Endodermal cell (in vitro differentiated cells): ENCODE measurements around the gene CPE. TPM values are rescaled to one million over a fixed set of nuclear protein-coding genes. Genes with fewer than 3 reads are reported as not detected.

ENCODE experiments used
- DNase-seq: peaks from one replicate; pipeline ENCODE4 v3.0.0-alpha.2; 2017
- H3K27ac ChIP-seq: 2 replicates; pipeline ENCODE4 v1.5.1; 2013; ENCODE audit warnings: mild to moderate bottlenecking, low read depth, low read length, moderate library complexity
- H3K27me3 ChIP-seq: 2 replicates; pipeline ENCODE4 v1.6.1; 2013; ENCODE audit warnings: mild to moderate bottlenecking, low read length, moderate library complexity; ENCODE audit not compliant: insufficient read depth, control insufficient read depth, poor library complexity, severe bottlenecking
- H3K36me3 ChIP-seq: 2 replicates; pipeline ENCODE4 v1.7.0; 2013; ENCODE audit warnings: mild to moderate bottlenecking, low read length, moderate library complexity; ENCODE audit not compliant: control insufficient read depth, insufficient read depth
- H3K4me1 ChIP-seq: one replicate; pipeline ENCODE4 v1.7.0; 2013; ENCODE audit warnings: low read length; ENCODE audit not compliant: control insufficient read depth, insufficient read depth
- H3K4me3 ChIP-seq: 2 replicates; pipeline ENCODE4 v1.5.1; 2013; ENCODE audit warnings: mild to moderate bottlenecking, low read length, moderate library complexity
- H3K9ac ChIP-seq: 2 replicates; pipeline ENCODE4 v1.6.1; 2013; ENCODE audit warnings: mild to moderate bottlenecking, low read length, moderate library complexity; ENCODE audit not compliant: poor library complexity, severe bottlenecking; ENCODE audit errors: extremely low read depth
- H3K9me3 ChIP-seq: 2 replicates; pipeline ENCODE4 v1.6.1; 2013; ENCODE audit warnings: mild to moderate bottlenecking, low read length, moderate library complexity; ENCODE audit not compliant: control insufficient read depth
- H3K27ac Mint-ChIP-seq: 2 replicates; pipeline ENCODE4 v1.8.0; 2020; ENCODE audit warnings: mixed read lengths
- H3K27me3 Mint-ChIP-seq: 2 replicates; pipeline ENCODE4 v1.8.0; 2021; ENCODE audit warnings: mild to moderate bottlenecking, mixed read lengths; ENCODE audit not compliant: insufficient read depth
- H3K36me3 Mint-ChIP-seq: 2 replicates; pipeline ENCODE4 v1.8.0; 2020; ENCODE audit warnings: low read depth, mixed read lengths
- H3K4me1 Mint-ChIP-seq: 2 replicates; pipeline ENCODE4 v1.8.0; 2020; ENCODE audit warnings: mixed read lengths
- H3K4me3 Mint-ChIP-seq: 2 replicates; pipeline ENCODE4 v1.8.0; 2020; ENCODE audit warnings: mild to moderate bottlenecking, moderate library complexity, mixed read lengths
- H3K9me3 Mint-ChIP-seq: 2 replicates; pipeline ENCODE4 v1.8.0; 2020; ENCODE audit warnings: mild to moderate bottlenecking, mixed read lengths
- WGBS, 2 experiments: methylation state at CpG; one replicate each; pipeline versions ENCODE4 v1.1.5 to v1.1.7; 2013; ENCODE audit warnings: missing lambda C conversion rate in 2 of 2, mixed read lengths in 1 of 2; ENCODE audit not compliant: insufficient coverage in 1 of 2, insufficient read length in 1 of 2; 5-methylcytosine and 5-hydroxymethylcytosine counted together
- total RNA-seq, 2 donors: library from RNA; stranded (reverse); fragmentation: NEBNext Ultra II Directional in 1 of 2; extraction: Animal tissue kit (Norgen Biotek cat#: 25700) in 1 of 2; gene quantifications; 2 replicates in 1 of 2; 3 replicates in 1 of 2; pipeline ENCODE4 v1.2.1, GENCODE V29; 2021
- TF ChIP-seq, protein P1 (sequence below): fragments of 200-600 bp; sonication (generic); conservative IDR thresholded peaks from 2 replicates; pipeline ENCODE4 v1.5.0; 2021; ENCODE audit warnings: antibody characterized with exemption, mild to moderate bottlenecking

Gene CPE
- total RNA-seq, 2 donors from 2014 or later = 237 to 298 TPM

DNA sequence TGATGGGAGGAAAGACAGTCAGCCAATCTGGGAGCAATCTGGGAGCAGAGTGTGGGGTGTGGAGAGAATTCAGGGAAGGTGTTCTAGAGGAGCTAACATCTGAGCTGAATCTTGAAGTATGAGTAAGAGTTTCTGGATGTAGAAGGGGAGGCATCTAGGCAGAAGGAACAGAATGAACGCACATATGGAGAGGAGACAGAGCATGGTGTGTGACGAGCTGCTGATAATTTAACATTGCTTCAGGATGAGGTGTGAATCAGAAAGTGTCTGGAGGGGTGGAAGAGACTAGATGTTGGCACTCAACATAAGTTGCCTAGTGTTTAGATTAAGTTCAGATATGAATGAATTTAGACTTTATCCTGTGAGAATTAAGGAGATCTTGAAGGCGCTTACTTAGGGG, 58.9 kb downstream of the CPE start:
- TF ChIP-seq, protein P1, sequence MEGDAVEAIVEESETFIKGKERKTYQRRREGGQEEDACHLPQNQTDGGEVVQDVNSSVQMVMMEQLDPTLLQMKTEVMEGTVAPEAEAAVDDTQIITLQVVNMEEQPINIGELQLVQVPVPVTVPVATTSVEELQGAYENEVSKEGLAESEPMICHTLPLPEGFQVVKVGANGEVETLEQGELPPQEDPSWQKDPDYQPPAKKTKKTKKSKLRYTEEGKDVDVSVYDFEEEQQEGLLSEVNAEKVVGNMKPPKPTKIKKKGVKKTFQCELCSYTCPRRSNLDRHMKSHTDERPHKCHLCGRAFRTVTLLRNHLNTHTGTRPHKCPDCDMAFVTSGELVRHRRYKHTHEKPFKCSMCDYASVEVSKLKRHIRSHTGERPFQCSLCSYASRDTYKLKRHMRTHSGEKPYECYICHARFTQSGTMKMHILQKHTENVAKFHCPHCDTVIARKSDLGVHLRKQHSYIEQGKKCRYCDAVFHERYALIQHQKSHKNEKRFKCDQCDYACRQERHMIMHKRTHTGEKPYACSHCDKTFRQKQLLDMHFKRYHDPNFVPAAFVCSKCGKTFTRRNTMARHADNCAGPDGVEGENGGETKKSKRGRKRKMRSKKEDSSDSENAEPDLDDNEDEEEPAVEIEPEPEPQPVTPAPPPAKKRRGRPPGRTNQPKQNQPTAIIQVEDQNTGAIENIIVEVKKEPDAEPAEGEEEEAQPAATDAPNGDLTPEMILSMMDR = no peak
- Mint-ChIP-seq H3K27ac (no peak overlapping the region), H3K4me1 (peaks cover 18% of the 10 kb centered on the region), H3K27me3 (no peaks in the 10 kb centered on the region), H3K9me3 (no peaks in the 10 kb centered on the region), H3K36me3 (peaks cover 6% of the 10 kb centered on the region), H3K4me3 (no peak overlapping the region)
- no peak overlapping the region for H3K4me3 ChIP-seq
- peaks cover 5% of the 10 kb centered on the region for H3K36me3 ChIP-seq
- no peaks in the 10 kb centered on the region for H3K4me1 ChIP-seq
- DNase-seq = no peak
- no peak overlapping the region for H3K27ac ChIP-seq
- H3K27me3 ChIP-seq = no peaks in the 10 kb centered on the region
- no peaks in the 10 kb centered on the region for H3K9me3 ChIP-seq
- H3K9ac ChIP-seq = no peak overlapping the region
- 95 to 98% methylated on average over 3 of the region's 3 CpGs for WGBS, 2 experiments

DNA sequence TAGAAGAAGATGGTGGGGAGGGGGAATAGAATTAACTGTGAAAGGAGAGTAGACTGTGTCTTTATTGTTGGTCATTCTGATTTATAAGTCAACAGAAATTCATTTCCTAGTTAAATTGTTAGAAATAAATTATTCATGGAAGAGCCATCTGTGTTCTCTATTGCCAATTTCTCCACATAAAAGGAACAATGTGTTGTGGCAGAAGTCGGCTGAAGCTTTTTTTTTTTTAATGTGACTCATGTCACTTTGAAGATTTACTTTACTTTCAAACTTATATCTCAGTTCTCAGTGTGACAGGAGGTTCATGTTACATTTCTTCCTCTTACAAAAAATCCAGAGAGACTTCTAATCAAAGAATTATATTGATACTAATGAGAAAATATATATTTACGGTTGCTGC, 60.5 kb downstream of the CPE start:
- Mint-ChIP-seq H3K36me3 (peaks cover 6% of the 10 kb centered on the region), H3K4me1 (peaks cover 25% of the 10 kb centered on the region), H3K4me3 (no peak overlapping the region), H3K27me3 (no peaks in the 10 kb centered on the region), H3K27ac (no peak overlapping the region), H3K9me3 (no peaks in the 10 kb centered on the region)
- Histone ChIP-seq H3K27ac (no peak overlapping the region), H3K36me3 (peaks cover 13% of the 10 kb centered on the region), H3K9ac (no peak overlapping the region), H3K4me1 (no peaks in the 10 kb centered on the region), H3K9me3 (no peaks in the 10 kb centered on the region), H3K27me3 (no peaks in the 10 kb centered on the region), H3K4me3 (no peak overlapping the region)
- no peak for DNase-seq
- TF ChIP-seq, protein P1 = no peak
- WGBS, 2 experiments = 80 to 89% methylated on average over 1 to 2 of the region's 2 CpGs

DNA sequence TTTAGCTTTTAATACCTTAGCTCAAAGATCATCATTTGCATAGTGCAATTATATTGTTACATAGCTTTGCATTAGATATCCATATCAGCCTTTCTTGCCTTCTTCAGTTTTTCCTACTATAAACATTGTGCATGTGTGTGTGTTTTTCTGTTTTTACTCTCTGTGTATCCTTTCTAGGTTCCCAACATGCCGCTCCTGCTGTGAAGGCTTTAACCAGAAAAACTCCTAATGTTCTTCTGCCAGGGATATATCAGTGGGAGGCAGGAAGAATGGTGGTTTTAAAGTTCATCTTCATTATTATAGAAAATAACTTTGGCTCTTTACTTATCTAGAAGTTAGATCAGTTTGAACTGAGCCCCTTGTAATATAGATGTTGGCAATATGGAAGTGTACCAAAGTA, 61.2 kb downstream of the CPE start:
- DNase-seq = no peak
- no peaks in the 10 kb centered on the region for H3K9me3 ChIP-seq
- Mint-ChIP-seq H3K27ac (no peak overlapping the region), H3K4me1 (peaks cover 25% of the 10 kb centered on the region), H3K36me3 (peaks cover 8% of the 10 kb centered on the region), H3K4me3 (no peak overlapping the region), H3K27me3 (no peaks in the 10 kb centered on the region), H3K9me3 (no peaks in the 10 kb centered on the region)
- TF ChIP-seq, protein P1 = no peak
- H3K9ac ChIP-seq = no peak overlapping the region
- H3K36me3 ChIP-seq = peaks cover 13% of the 10 kb centered on the region
- no peak overlapping the region for H3K4me3 ChIP-seq
- H3K4me1 ChIP-seq = no peaks in the 10 kb centered on the region
- no peaks in the 10 kb centered on the region for H3K27me3 ChIP-seq
- H3K27ac ChIP-seq = peak overlapping the region; percentile 50
- WGBS, 2 experiments = 85% methylated on average over 1 of the region's 1 CpG; no CpG with 5 or more reads in 1 of the 2 experiments
